Naive thymus-derived CD4-positive, alpha-beta T cell (primary cell): ENCODE results near the gene MACF1. TPM values are rescaled to one million over a fixed set of nuclear protein-coding genes. Genes with fewer than 3 reads are reported as not detected.

Experiments
- ATAC-seq: fragments of 150-1000 bp; cut with Tn5 transposase; 2 replicates; pipeline ENCODE4 v1.10.0; 2021; ENCODE audit warnings: mild to moderate bottlenecking, moderate library complexity
- CTCF ChIA-PET: fragments of 350-600 bp; sonication (Branson Sonifier 250); formaldehyde crosslinking; loops from one replicate; lab custom pipeline; 2021; ENCODE audit warnings: antibody characterized with exemption; lab: Charles Lee
- POLR2A ChIA-PET: fragments of 350-600 bp; sonication (Branson Sonifier 250); formaldehyde crosslinking; loops from one replicate; lab custom pipeline; 2021; ENCODE audit warnings: antibody characterized with exemption, inconsistent platforms; lab: Charles Lee
- DNase-seq, 9 donors: peaks; one replicate each; pipeline versions ENCODE4 v3.0.0 to v3.0.0-alpha.2; 2020 to 2022; ENCODE audit warnings: mixed read lengths in 1 of 9
- H3K27ac ChIP-seq: one replicate; pipeline ENCODE4 v1.7.0; 2013; ENCODE audit warnings: mild to moderate bottlenecking, low read depth, low read length, moderate library complexity
- H3K27me3 ChIP-seq, 2 donors: one replicate each; pipeline ENCODE4 v1.7.0; 2013; ENCODE audit warnings: low read length in 2 of 2, mild to moderate bottlenecking in 2 of 2, moderate library complexity in 2 of 2; ENCODE audit not compliant: control insufficient read depth in 2 of 2, insufficient read depth in 2 of 2
- H3K36me3 ChIP-seq, 3 experiments: 1 replicate in 2 of 3; 2 replicates in 1 of 3; pipeline ENCODE4 v1.7.0; 2013; ENCODE audit warnings: low read length in 3 of 3, mild to moderate bottlenecking in 3 of 3, moderate library complexity in 1 of 3; ENCODE audit not compliant: insufficient read depth in 3 of 3, control insufficient read depth in 2 of 3
- H3K4me1 ChIP-seq, 2 donors: one replicate each; pipeline ENCODE4 v1.7.0; 2013; ENCODE audit warnings: low read length in 2 of 2, mild to moderate bottlenecking in 2 of 2, moderate library complexity in 1 of 2; ENCODE audit not compliant: control insufficient read depth in 2 of 2, insufficient read depth in 2 of 2
- H3K4me3 ChIP-seq: 2 replicates; pipeline ENCODE4 v1.7.0; 2013; ENCODE audit warnings: mild to moderate bottlenecking, low read length
- H3K9me3 ChIP-seq, 3 experiments: 1 replicate in 2 of 3; 2 replicates in 1 of 3; pipeline ENCODE4 v1.7.0; 2013; ENCODE audit warnings: low read length in 3 of 3; ENCODE audit not compliant: control insufficient read depth in 2 of 3
- H3K27ac Mint-ChIP-seq, 9 donors: one replicate each; pipeline ENCODE4 v1.8.0; 2020 to 2022; ENCODE audit warnings: mixed read lengths in 9 of 9, mild to moderate bottlenecking in 8 of 9, moderate library complexity in 5 of 9, inconsistent platforms in 2 of 9
- H3K27me3 Mint-ChIP-seq, 5 donors: one replicate each; pipeline ENCODE4 v1.8.0; 2021 to 2022; ENCODE audit warnings: mixed read lengths in 5 of 5, mild to moderate bottlenecking in 1 of 5
- H3K36me3 Mint-ChIP-seq, 5 donors: one replicate each; pipeline ENCODE4 v1.8.0; 2020 to 2022; ENCODE audit warnings: mixed read lengths in 5 of 5, mild to moderate bottlenecking in 3 of 5, inconsistent platforms in 1 of 5
- H3K4me1 Mint-ChIP-seq, 7 donors: one replicate each; pipeline ENCODE4 v1.8.0; 2020 to 2022; ENCODE audit warnings: mixed read lengths in 7 of 7, mild to moderate bottlenecking in 3 of 7, inconsistent platforms in 1 of 7
- H3K4me3 Mint-ChIP-seq, 10 donors: one replicate each; pipeline ENCODE4 v1.8.0; 2020 to 2022; ENCODE audit warnings: mild to moderate bottlenecking in 10 of 10, mixed read lengths in 10 of 10, moderate library complexity in 6 of 10, inconsistent platforms in 2 of 10
- H3K9me3 Mint-ChIP-seq, 11 donors: one replicate each; pipeline ENCODE4 v1.8.0; 2020 to 2022; ENCODE audit warnings: mixed read lengths in 11 of 11, mild to moderate bottlenecking in 4 of 11, inconsistent platforms in 1 of 11, moderate library complexity in 1 of 11
- intact Hi-C, 2 donors: fragments of 100-400 bp; cut with micrococcal nuclease; formaldehyde crosslinking; loops; one replicate each; pipeline ENCODE4 v1.15.1; 2023
- polyA plus RNA-seq, 2 donors: library from polyadenylated mRNA; unstranded; fragments of 300-500 nt; fragmentation: Illumina TruSeq; gene quantifications; one replicate each; pipeline ENCODE4 v1.2.3, GENCODE V29; 2021
- total RNA-seq, 6 experiments: library from RNA in 5 of 6; stranded (reverse) in 5 of 6; gene quantifications; 1 replicate in 5 of 6; 2 replicates in 1 of 6; pipeline ENCODE4 v1.2.3 and lab custom pipeline; 2021 to 2026

MACF1 gene
- total and polyA plus RNA-seq, 7 experiments from 2014 or later, result 21.2 to 409 (median 288) TPM

DNA sequence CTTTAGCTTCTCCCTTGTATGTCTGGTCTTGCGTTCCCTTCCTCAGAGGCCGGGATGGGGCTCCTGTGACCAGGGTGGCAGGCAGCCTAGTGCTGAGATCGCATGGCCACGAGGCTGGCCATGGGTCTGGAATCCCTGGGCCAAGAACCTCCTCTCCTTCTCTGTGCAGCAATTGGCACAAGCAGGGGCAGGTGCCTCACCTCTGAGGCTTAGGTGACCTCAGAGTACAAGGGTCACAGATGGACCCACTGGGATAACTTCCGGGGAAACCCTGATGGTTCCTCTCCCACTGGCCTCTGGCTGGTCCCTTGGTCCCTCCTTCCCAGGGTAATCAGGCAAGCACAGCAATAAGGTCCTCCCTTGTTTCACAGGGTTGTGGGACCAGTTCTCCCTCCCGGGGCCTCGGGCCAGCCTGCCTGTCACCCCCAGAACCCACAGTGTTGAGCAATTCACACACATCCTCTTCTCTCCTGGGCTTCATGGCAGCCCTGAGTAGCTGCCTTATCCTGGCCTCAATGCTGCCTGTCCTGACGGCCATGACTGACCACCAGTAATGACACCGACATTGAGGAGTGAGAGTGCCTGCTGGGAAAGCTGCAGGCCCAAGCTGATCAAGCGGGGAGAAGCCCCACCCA is 325.5 kb downstream of the MACF1 start:
- H3K4me1 ChIP-seq, result peaks cover 0 to 4% of the 10 kb centered on the region in 2 donors
- peaks cover 0 to 41% (median 0%) of the 10 kb centered on the region in 3 experiments for H3K36me3 ChIP-seq
- peak overlapping the region in 1 of 9 donors; percentile 72 for H3K27ac Mint-ChIP-seq
- H3K36me3 Mint-ChIP-seq, result peaks cover 0 to 33% (median 17%) of the 10 kb centered on the region in 5 donors
- H3K4me3 ChIP-seq, result no peak overlapping the region
- ChIA-PET POLR2A (no interaction called here), CTCF (no interaction called here)
- no peak for ATAC-seq
- H3K27me3 ChIP-seq, result no peaks in the 10 kb centered on the region
- no peaks in the 10 kb centered on the region for H3K27me3 Mint-ChIP-seq
- intact Hi-C loops, result no loop called here
- H3K4me1 Mint-ChIP-seq, result peaks cover 0 to 7% (median 0%) of the 10 kb centered on the region in 7 donors
- DNase-seq, result no peak
- H3K9me3 ChIP-seq, result no peaks in the 10 kb centered on the region
- no peak overlapping the region for H3K4me3 Mint-ChIP-seq
- no peak overlapping the region for H3K27ac ChIP-seq
- H3K9me3 Mint-ChIP-seq, result no peaks in the 10 kb centered on the region

DNA sequence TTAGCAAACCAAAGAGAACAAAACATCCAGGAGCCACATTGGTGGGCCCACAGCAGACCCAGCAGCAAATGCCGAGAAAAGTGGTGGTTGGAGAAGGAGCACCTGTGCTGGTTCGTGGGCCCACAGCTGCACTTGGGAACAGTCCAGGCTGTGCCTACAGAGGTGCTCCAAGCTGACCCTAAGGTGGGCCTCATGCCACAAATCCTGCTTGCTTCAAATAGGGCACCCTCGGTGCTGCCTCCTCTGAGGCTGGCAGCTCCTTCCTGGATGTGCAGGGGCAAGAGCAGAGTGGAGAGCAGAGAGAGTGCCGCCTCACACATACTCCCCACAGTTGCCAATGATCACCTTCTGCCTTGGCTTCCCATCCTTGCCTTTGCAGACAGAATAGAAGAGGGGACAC is 327.0 kb downstream of the MACF1 start:
- Histone ChIP-seq H3K27ac (no peak overlapping the region), H3K9me3 (no peaks in the 10 kb centered on the region), H3K4me3 (no peak overlapping the region), H3K4me1 (no peaks in the 10 kb centered on the region), H3K27me3 (no peaks in the 10 kb centered on the region), H3K36me3 (peaks cover 0 to 38% (median 0%) of the 10 kb centered on the region in 3 experiments)
- Mint-ChIP-seq H3K9me3 (no peaks in the 10 kb centered on the region), H3K4me1 (peaks cover 0 to 2% (median 0%) of the 10 kb centered on the region in 7 donors), H3K27ac (no peak overlapping the region), H3K36me3 (peaks cover 0 to 42% (median 17%) of the 10 kb centered on the region in 5 donors), H3K4me3 (no peak overlapping the region), H3K27me3 (no peaks in the 10 kb centered on the region)
- DNase-seq, result no peak
- intact Hi-C loops, result no loop called here
- no peak for ATAC-seq
- POLR2A ChIA-PET, result no interaction called here
- CTCF ChIA-PET, result no interaction called here

DNA sequence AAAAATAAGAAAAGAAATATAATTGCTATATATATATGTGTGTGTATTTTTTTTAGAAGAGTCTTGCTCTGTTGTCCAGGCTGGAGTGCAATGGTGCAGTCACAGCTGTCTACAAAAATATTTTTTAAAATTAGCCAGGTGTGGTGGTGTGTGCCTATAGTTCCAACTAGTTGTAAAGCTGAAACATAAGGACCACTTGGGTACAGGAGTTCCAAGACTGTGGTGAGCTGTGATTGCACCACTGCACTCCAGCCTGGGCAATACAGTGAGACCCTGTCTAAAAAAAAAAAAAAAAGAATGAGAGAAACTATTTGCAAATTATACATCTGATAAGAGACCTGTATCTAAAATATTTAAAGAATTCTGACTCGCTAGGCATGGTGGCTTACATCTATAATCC is 328.9 kb downstream of the MACF1 start:
- Mint-ChIP-seq H3K4me1 (peaks cover 0 to 2% (median 0%) of the 10 kb centered on the region in 7 donors), H3K27ac (no peak overlapping the region), H3K9me3 (no peaks in the 10 kb centered on the region), H3K4me3 (no peak overlapping the region), H3K27me3 (no peaks in the 10 kb centered on the region), H3K36me3 (peaks cover 0 to 43% (median 11%) of the 10 kb centered on the region in 5 donors)
- Histone ChIP-seq H3K9me3 (no peaks in the 10 kb centered on the region), H3K27ac (no peak overlapping the region), H3K4me3 (no peak overlapping the region), H3K4me1 (no peaks in the 10 kb centered on the region), H3K36me3 (peaks cover 0 to 21% (median 0%) of the 10 kb centered on the region in 3 experiments), H3K27me3 (no peaks in the 10 kb centered on the region)
- ChIA-PET CTCF (interaction anchor here (0.8 kb wide), 1 partner anchor 87 kb away, joined by 5 read pairs; no protein-coding TSS in a partner anchor), POLR2A (no interaction called here)
- ATAC-seq (no peak), DNase-seq (no peak)
- intact Hi-C loops, result no loop called here

Other genes with a start within 250 kb of the MACF1 start
- 10 to 100 TPM; 63.7 to 74.7 (median 70.2) TPM for gene AKIRIN1, start 213.4 kb upstream of the MACF1 start, total RNA-seq
- 100 to 1,000 TPM in 1 of 2 donors, 10 to 100 TPM in 1; 87.3 to 103 TPM for gene AKIRIN1, start 213.4 kb upstream of the MACF1 start, polyA plus RNA-seq
- gene NDUFS5, start 178.3 kb upstream of the MACF1 start, total RNA-seq, result 100 to 1,000 TPM in 4 of 5 experiments, 10 to 100 TPM in 1; 95.1 to 128 (median 115) TPM
- 100 to 1,000 TPM; 615 to 715 TPM for gene NDUFS5, start 178.3 kb upstream of the MACF1 start, polyA plus RNA-seq